ENCODE data around the gene SETD1A.
A peak's percentile ranks its signal among the peaks of the same experiment; 100 is the strongest.

SETD1A gene

DNA sequence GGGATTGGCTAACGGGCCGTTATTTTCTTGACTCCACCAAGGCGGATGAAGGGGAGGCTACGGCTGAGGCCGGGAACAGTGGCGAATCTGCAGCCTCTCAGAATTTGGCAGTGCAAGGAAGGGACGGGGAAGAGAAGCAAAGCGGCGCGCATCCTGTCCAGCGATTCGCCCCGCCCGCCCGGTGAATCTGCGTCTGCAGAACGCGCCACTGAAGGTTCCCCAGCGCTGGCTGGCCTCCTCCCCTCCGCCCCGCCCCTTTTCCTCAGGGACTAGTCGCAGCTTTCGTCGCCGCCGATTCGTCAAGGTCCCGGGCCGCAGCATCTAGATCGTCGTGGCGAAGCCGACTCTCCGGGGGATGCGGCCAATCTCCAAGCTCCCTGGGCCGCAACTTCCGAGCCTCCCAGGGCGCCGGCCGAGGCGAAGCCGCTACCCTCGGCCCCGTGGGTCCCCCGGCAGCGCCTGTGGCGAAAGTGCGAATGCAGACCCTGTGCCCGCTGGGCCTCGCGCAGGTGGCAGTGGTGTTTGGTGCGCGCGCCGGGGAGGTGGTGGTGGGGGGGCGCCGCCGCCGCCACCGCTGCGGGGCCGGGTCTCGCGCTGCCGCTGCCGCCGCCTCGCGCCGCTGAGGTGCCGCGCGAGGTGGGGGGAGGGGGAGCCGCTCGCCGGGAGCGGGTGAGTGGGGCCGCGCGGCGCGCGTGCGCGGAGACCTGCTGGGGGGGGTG, at the start of gene SETD1A:
SETD1A (plus strand) TSS at position 299 of the 719 bp plus-strand sequence. CDS start 978 bp downstream, outside the sequence.
- DNase-seq = peak; percentile 92 to 95

DNA sequence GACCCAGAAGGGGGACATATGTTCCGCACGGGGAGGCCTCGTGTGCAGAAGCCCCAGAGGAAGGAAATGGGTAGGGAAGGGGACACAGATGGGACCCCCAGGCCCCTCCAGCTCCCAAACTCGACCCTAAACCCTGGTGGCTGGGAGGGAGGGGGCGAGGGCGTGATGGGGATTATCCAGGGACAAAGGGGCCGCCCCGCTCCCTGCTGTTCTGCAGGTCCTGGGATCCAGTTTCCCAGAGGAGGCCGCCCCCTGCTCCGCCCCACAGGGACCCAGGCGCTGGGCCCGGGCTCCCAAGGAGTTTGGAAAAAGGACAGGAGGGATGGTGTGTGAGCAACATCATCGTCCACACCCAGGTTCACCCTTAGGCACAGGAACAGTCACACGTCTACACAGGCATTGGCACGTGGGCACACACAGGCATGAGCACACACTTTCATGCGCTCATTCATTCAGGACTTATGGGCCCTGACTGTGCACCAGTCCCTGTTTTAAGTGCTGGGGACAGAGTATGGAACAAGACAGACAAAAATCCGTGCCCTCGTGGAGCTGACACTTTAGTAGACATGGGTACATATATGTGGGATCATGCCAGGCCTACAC, 47.0 kb upstream of the SETD1A start:
- DNase-seq = no peak

DNA sequence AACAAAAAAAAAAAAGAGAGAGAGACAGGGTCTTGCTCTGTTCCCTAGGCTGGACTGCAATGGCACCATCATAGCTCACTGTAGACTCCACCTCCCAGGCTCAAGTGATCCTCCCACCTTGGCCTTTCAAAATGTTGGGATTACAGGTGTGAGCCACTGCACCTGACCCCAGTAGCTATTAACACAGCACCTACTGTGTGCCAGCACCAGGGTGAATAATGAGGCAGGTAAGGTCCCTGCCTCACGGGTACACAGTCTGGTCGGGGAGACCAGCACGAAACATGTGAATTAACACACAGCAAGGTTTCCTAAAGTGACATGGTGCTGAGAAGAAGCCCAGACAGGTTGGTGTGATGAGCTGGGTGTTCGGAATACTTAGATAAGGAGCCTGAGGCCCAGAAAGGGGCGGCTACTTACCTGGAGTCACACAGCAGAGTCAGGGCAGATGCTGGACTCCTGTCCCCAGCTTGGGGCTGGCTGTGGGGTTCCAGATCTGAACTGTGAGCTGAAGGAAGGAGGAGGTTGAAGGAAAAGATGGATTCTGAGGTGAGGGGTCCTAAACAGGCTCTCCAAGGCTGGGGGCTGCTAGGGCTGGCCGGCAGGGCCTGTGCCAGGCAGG, 44.7 kb upstream of the SETD1A start:
- no peak for DNase-seq

DNA sequence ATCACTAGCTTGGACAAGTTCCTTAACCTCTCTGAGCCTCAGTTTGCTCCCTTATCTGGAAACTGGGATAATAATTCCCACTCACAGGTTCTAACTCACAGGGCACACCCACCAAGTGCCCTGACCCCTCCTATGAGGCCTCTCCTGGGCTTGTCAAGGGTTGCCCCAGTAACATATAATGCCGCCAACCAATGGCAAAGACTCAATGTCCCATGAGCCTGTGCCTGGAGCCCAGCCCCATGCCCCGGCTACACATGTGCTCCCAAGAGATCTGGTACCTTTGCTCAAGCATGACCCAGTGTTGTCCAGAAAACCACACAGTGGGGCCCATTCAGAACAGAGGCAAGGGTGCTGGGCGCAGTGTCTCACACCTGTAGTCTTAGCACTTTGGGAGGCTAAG, 42.7 kb upstream of the SETD1A start:
- no peak for DNase-seq

DNA sequence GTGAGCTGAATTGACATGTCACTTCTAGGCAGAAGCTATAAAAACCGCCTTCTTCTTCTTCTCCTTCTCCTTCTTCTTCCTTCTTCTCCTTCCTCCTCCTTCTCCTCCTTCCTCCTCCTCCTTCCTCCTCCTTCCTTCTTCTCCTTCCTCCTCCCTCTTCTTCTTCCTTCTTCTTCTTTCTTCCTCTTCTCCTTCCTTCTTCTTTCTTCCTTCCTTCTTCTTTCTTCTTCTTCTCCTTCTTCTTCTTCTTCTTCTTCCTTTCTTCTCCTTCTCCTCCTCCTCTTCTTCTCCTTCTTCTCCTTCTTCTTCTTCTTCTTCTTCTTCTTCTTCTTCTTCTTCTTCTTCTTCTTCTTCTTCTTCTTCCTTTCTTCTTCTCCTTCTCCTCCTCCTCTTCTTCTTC, 38.9 kb upstream of the SETD1A start:
- no peak for DNase-seq

GRCh38 chr16:30920891-30921290, 36.7 kb upstream of the SETD1A start:
- no peak for DNase-seq

- no peak for DNase-seq
Measured at GRCh38 chr16:30921459-30921747, 36.2 kb upstream of the SETD1A start.

- peak; percentile 79 to 88 for DNase-seq
Measured at GRCh38 chr16:30921748-30922419, 35.7 kb upstream of the SETD1A start.

- peak; percentile 100 for DNase-seq
Measured at GRCh38 chr16:30922420-30922959, 35.1 kb upstream of the SETD1A start.

DNA sequence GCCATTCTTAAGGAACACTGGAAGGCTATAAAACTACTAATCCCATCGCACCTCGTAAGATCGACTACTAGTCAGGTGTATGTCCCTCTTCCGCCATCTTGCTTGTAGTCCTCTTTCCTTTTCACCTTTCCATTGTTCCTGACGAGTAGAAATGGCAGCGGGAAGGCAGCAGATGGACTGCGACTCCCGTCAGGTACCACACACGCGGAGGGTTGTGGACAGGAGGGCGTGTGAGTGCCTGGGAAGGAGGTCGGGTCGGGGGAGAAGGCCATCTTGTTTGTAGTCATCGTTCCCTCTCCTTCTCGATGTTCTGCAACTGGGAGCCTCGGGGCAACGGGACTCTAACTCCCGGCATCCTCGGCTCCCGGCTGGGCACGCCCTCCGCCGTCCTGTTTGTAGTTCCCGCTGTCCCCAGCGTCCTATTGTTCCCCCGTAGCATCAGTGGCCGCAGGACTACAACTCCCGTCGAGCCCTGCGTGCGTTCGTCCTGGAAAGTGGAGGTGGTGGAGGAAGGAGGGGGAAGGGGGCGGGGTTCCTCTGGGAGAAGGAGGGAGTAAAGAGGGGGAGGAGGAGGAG, 34.5 kb upstream of the SETD1A start:
- peak; percentile 99 to 100 for DNase-seq

DNA sequence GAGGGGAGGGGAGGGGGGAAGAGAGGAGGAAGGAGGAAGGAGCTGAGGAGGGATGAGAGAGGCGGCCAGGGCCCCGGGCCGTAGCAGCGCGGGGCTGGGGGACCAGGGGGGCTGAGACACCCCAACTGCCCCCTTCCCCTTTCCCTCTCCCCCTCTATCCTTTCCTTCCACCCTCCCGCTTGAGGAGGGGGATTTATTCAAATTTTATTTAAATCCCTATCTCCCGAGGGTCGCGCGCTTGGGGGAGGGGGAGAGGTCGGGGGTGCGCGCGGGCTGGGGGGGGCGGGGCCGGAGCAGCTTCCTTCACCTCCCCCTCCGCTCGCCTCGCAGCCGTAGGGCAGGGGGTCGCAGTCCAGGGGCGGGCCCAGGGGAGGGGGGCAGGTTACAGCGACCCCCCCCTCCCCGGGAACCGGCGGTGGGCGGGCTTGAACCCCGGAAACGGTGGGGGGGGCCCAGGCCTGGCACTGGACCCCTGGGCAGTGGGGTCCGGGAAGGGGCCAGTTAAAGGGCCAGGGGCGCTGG, 33.9 kb upstream of the SETD1A start, which contains the start of gene FBXL19:
FBXL19 (plus strand) TSS at position 19 of the 522 bp plus-strand sequence. CDS start 2,183 bp downstream, outside the sequence.
- no peak for DNase-seq

DNA sequence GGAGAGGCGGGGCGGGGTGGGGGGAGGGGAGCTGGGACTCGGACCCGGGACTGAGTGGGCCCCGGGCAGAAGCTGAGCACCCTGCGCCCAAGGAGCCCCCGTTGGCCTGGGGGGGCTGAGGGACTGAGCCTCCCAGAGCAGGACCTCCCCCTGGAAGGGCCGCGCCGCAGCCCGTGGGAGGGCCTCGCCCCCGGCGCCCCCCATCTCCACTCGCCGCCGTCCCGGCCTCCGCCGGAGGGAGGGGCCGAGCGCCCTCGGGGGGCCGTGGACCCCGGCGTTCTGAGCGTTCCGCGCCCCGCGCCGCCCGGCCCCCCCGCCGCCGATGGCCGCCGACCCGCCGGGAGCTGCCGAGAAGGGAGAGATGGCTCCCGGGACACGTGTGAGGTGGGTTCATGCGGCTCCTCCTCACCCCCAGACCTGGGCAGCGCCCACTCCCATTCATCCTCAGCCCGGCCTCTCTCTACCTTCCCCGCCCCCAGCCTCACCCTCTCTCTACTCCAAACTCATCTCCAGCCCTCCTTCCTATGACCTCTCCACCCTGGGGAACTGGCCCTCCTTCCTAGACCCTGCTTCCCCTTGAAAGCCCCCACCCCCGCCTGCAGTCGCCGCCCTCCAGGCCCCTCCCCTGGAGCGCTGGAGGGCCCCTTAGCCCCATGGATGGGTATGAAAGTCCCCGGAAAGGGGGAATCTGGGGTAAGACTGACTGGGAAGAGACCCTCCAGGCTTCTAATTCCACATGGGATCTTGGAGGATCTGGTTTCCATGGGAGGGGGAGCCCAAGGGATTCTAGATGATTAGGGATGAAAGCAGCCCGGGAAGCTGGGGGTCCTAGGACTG, 33.3 kb upstream of the SETD1A start:
- no peak for DNase-seq

- DNase-seq = no peak
Measured at GRCh38 chr16:30924913-30925631, 32.5 kb upstream of the SETD1A start.

DNA sequence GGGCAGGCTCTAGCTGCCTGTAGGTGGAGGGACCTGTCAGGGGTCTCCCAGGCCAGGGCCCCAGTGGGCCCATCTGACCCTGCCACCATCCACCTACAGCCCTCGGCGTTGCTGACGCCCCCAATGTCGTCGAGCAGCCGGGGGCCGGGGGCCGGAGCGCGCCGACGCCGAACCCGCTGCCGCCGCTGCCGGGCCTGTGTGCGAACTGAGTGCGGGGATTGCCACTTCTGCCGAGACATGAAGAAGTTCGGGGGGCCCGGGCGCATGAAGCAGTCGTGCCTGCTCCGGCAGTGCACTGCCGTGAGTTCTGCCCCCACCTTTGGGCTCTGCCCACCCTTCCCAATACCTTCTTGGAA, 31.9 kb upstream of the SETD1A start:
- DNase-seq = no peak

GRCh38 chr16:30925995-30926811, 31.4 kb upstream of the SETD1A start:
- no peak for DNase-seq

- DNase-seq = no peak
Measured at GRCh38 chr16:30926937-30927788, 30.4 kb upstream of the SETD1A start.

GRCh38 chr16:30927789-30928378, 29.7 kb upstream of the SETD1A start:
- DNase-seq = peak; percentile 56 to 80

DNA sequence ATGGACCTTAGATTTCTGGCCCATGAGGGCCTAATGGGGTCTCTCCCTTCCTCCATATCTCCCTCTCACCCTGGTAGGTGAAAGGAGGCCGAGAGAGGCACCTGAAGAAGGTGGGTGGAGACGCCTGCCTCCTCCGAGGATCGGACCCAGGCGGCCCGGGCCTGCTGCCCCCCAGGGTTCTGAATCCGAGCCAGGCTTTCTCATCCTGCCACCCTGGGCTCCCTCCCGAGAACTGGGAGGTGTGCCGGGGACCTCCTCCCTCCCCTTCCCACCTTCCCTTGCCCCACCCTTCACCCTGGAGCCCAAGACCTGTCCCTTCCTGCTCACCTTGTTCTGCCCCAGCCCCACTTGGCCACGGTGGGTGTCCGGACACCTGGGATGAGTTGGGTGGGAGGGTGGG, 29.2 kb upstream of the SETD1A start:
- no peak for DNase-seq

- no peak for DNase-seq
Measured at GRCh38 chr16:30929167-30929566, 28.4 kb upstream of the SETD1A start.

All from hippocampal formation (tissue), 2 donors.